WERI-Rb-1 (cell line): ENCODE data around the gene ATP13A3.

Source experiments
- DNase-seq: peaks from one replicate; pipeline ENCODE4 v3.0.0-alpha.2; 2020
- H3K27ac ChIP-seq: fragments of 250-450 bp; sonication (Bioruptor Pico); 2 replicates; pipeline ENCODE4 v1.5.1; 2020; ENCODE audit warnings: mild to moderate bottlenecking, moderate library complexity
- H3K27me3 ChIP-seq: fragments of 250-450 bp; sonication (Bioruptor Pico); 2 replicates; pipeline ENCODE4 v1.5.1; 2021; ENCODE audit warnings: mild to moderate bottlenecking, low read depth, moderate library complexity; ENCODE audit not compliant: insufficient read depth, severe bottlenecking
- H3K36me3 ChIP-seq: fragments of 250-450 bp; sonication (Bioruptor Pico); 2 replicates; pipeline ENCODE4 v1.5.1; 2020; ENCODE audit warnings: mild to moderate bottlenecking, moderate library complexity
- H3K4me3 ChIP-seq: 2 replicates; pipeline ENCODE4 v1.5.1; 2011; ENCODE audit warnings: low read depth, mild to moderate bottlenecking, control low read depth, low read length
- H3K9me3 ChIP-seq: fragments of 250-450 bp; sonication (Bioruptor Pico); 2 replicates; pipeline ENCODE4 v1.5.1; 2021; ENCODE audit warnings: mild to moderate bottlenecking, moderate library complexity; ENCODE audit not compliant: severe bottlenecking
- TF ChIP-seq, protein P1 (sequence below): IDR thresholded peaks from 2 replicates; pipeline ENCODE4 v1.5.1; 2011; ENCODE audit warnings: low read depth, mild to moderate bottlenecking, control low read depth, inconsistent platforms, low read length

ATP13A3 gene

DNA sequence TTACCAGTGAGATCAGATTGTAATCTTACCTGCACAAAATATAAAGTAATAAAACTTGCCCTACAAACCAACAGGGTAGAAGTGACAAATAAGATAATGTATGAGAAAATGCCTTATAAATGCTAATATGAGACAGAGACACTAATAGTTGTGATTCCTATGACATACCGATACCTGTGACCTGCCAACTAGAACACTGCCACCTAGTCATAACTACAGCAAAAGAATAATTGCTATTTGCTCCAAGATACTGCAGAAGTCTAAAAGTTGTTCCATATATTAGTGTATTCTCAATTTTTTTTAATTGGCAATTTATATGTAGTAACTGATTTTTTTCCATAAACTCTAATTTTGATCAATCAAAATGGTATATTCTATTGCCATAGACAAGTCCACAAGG, 62.4 kb downstream of the ATP13A3 start:
- no peak overlapping the region for H3K27ac ChIP-seq
- H3K36me3 ChIP-seq: peaks cover 5% of the 10 kb centered on the region
- H3K27me3 ChIP-seq: no peaks in the 10 kb centered on the region
- DNase-seq: no peak
- no peak overlapping the region for H3K4me3 ChIP-seq
- TF ChIP-seq, protein P1, sequence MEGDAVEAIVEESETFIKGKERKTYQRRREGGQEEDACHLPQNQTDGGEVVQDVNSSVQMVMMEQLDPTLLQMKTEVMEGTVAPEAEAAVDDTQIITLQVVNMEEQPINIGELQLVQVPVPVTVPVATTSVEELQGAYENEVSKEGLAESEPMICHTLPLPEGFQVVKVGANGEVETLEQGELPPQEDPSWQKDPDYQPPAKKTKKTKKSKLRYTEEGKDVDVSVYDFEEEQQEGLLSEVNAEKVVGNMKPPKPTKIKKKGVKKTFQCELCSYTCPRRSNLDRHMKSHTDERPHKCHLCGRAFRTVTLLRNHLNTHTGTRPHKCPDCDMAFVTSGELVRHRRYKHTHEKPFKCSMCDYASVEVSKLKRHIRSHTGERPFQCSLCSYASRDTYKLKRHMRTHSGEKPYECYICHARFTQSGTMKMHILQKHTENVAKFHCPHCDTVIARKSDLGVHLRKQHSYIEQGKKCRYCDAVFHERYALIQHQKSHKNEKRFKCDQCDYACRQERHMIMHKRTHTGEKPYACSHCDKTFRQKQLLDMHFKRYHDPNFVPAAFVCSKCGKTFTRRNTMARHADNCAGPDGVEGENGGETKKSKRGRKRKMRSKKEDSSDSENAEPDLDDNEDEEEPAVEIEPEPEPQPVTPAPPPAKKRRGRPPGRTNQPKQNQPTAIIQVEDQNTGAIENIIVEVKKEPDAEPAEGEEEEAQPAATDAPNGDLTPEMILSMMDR: no peak
- no peaks in the 10 kb centered on the region for H3K9me3 ChIP-seq

DNA sequence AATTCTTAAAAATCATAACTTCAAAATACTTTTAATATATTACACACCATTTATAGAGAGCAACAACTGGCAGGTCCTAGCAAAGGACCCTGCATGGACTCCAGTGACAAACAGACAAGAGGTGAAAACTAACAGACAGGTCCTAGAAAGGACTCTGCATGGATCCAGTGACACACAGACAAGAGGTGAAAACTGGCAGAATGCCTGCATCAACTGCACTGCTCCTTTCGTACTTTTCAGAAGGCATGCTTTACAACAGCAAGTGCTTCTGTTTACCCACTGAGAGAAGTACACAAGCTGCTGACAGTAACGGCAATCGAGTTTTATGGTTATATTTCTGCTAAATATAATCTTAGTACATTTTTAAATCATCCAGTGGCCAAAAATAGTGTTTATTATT, 63.5 kb downstream of the ATP13A3 start:
- H3K27ac ChIP-seq: no peak overlapping the region
- TF ChIP-seq, protein P1: no peak
- no peak overlapping the region for H3K4me3 ChIP-seq
- no peaks in the 10 kb centered on the region for H3K27me3 ChIP-seq
- no peak for DNase-seq
- H3K9me3 ChIP-seq: no peaks in the 10 kb centered on the region
- peaks cover 10% of the 10 kb centered on the region for H3K36me3 ChIP-seq

DNA sequence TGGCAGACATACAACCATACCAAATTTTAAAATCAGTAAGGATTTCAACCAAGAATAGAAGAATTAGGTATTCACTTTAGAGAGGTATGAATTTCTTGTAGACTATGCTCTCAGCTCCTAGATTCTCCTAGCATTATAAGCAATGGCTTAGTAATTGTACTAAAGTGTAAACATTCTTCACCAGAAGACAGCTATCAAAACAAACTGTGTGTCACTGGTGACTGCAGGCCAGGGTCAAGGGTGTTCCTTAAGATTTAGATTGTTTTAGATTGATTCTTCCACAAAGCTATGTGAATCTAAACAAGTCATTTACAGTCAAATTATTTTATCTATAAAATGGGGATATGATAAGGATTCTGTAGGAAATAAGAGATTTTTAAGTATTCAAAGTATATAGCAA, 64.6 kb downstream of the ATP13A3 start:
- DNase-seq: no peak
- no peak overlapping the region for H3K27ac ChIP-seq
- TF ChIP-seq, protein P1: no peak
- H3K4me3 ChIP-seq: no peak overlapping the region
- H3K9me3 ChIP-seq: no peaks in the 10 kb centered on the region
- H3K36me3 ChIP-seq: peaks cover 10% of the 10 kb centered on the region
- H3K27me3 ChIP-seq: no peaks in the 10 kb centered on the region

DNA sequence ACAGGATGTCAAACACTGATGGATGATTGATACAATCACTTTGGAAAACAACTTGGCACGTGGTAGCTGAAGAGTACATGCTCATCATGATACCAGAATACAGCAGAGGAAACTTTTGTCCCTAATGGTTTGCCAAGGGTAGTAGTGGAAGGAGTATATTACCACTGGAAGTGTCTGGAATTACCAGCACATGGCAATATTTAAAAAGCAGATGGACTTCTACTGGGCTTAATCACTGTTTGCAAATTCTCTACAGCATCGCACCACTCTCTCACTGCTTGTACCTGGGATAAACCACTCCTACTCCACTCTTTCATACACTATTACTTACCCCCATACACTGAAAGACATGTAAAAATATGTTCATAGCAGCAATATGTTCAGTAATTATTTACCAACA, 68.1 kb downstream of the ATP13A3 start:
- Histone ChIP-seq H3K4me3 (no peak overlapping the region), H3K27me3 (no peaks in the 10 kb centered on the region), H3K9me3 (no peaks in the 10 kb centered on the region), H3K36me3 (peaks cover 7% of the 10 kb centered on the region), H3K27ac (no peak overlapping the region)
- TF ChIP-seq, protein P1: no peak
- no peak for DNase-seq

DNA sequence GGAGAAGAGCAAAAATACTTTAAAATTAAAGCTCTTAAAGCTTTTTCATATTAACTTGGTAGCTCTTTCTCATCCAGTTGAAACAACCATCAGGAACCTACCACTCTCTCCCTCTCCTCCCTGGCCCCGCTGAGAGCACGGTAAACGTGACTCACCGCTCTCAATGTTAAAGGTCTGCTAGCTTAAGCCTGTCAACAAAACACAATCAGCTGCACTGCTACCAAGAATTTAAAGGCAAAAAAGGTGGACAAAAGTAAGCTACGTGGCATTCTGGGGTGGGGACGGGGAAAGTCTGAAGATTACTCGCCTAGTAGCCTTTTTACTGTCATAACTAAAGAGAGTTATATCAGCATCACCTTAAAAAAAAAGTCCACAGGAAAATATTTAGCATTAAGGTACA, 79.4 kb downstream of the ATP13A3 start:
- Histone ChIP-seq H3K27ac (no peak overlapping the region), H3K9me3 (no peaks in the 10 kb centered on the region), H3K27me3 (no peaks in the 10 kb centered on the region), H3K4me3 (no peak overlapping the region), H3K36me3 (no peaks in the 10 kb centered on the region)
- TF ChIP-seq, protein P1: no peak
- no peak for DNase-seq

DNA sequence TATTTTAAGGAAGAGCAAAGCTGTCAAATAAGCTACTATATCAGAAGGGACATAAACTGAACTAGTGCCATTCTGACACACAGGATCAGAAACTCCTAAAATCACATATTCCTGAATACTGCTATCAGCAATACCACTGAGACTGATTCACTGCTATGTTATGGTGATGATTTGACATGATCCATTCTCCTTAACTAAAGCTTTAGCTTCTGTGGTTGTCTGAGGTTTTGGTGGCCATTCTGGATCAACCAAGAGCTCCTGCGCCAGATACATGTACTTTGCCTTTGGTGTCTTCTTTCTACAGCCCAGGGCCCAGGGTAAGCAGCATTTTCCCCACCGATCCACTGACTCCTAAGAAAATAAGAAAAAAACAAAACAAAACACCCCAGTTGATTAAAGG, 81.0 kb downstream of the ATP13A3 start:
- Histone ChIP-seq H3K9me3 (no peaks in the 10 kb centered on the region), H3K4me3 (no peak overlapping the region), H3K27me3 (no peaks in the 10 kb centered on the region), H3K36me3 (no peaks in the 10 kb centered on the region), H3K27ac (no peak overlapping the region)
- TF ChIP-seq, protein P1: no peak
- DNase-seq: no peak
